ENCODE data around the gene BORCS6. TPM values are rescaled to one million over a fixed set of nuclear protein-coding genes. Genes with fewer than 3 reads are reported as not detected.

The BORCS6 gene
- total and polyA plus RNA-seq, 9 of the 15 experiments (the other 6 are each of a cell fraction or from before 2014, with no cell fraction given): 0.01 to 7.4 (median 2.3) TPM

- TF ChIP-seq HMGXB4 (CRISPR knock-in tag; IDR thresholded peaks at IDR 0.05) (peak; percentile 98), POLR3A (IDR thresholded peaks at IDR 0.05; ENCODE audit: borderline replicate concordance, extremely low read depth, insufficient read depth, insufficient read length) (peak; percentile 87), COPS2 (conservative IDR thresholded peaks at IDR 0.05) (no peak), ZNF232 (CRISPR knock-in tag; IDR thresholded peaks at IDR 0.05) (no peak), SREBF1 (IDR thresholded peaks at IDR 0.05; ENCODE audit: borderline replicate concordance, low read depth, low read length) (0 out of 2 replicates have a peak, but pooled peaks have one; percentile 19), ZNF253 (CRISPR knock-in tag; conservative IDR thresholded peaks at IDR 0.05) (no peak), SOX6 (IDR thresholded peaks at IDR 0.05) (0 out of 2 replicates have a peak, but pooled peaks have one; percentile 34), MECOM (CRISPR knock-in tag; IDR thresholded peaks at IDR 0.05) (peak; percentile 30; the same call in 1 of the 2 replicates), ZNF175 (CRISPR knock-in tag; IDR thresholded peaks at IDR 0.05; ENCODE audit: low read depth) (no peak)
- TF ChIP-seq, protein P1, sequence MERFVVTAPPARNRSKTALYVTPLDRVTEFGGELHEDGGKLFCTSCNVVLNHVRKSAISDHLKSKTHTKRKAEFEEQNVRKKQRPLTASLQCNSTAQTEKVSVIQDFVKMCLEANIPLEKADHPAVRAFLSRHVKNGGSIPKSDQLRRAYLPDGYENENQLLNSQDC (CRISPR knock-in tag; IDR thresholded peaks at IDR 0.05): no peak
- TF ChIP-seq, protein P2, sequence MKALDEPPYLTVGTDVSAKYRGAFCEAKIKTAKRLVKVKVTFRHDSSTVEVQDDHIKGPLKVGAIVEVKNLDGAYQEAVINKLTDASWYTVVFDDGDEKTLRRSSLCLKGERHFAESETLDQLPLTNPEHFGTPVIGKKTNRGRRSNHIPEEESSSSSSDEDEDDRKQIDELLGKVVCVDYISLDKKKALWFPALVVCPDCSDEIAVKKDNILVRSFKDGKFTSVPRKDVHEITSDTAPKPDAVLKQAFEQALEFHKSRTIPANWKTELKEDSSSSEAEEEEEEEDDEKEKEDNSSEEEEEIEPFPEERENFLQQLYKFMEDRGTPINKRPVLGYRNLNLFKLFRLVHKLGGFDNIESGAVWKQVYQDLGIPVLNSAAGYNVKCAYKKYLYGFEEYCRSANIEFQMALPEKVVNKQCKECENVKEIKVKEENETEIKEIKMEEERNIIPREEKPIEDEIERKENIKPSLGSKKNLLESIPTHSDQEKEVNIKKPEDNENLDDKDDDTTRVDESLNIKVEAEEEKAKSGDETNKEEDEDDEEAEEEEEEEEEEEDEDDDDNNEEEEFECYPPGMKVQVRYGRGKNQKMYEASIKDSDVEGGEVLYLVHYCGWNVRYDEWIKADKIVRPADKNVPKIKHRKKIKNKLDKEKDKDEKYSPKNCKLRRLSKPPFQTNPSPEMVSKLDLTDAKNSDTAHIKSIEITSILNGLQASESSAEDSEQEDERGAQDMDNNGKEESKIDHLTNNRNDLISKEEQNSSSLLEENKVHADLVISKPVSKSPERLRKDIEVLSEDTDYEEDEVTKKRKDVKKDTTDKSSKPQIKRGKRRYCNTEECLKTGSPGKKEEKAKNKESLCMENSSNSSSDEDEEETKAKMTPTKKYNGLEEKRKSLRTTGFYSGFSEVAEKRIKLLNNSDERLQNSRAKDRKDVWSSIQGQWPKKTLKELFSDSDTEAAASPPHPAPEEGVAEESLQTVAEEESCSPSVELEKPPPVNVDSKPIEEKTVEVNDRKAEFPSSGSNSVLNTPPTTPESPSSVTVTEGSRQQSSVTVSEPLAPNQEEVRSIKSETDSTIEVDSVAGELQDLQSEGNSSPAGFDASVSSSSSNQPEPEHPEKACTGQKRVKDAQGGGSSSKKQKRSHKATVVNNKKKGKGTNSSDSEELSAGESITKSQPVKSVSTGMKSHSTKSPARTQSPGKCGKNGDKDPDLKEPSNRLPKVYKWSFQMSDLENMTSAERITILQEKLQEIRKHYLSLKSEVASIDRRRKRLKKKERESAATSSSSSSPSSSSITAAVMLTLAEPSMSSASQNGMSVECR (CRISPR knock-in tag; IDR thresholded peaks at IDR 0.05): peak; percentile 75
- TF ChIP-seq, protein P3, sequence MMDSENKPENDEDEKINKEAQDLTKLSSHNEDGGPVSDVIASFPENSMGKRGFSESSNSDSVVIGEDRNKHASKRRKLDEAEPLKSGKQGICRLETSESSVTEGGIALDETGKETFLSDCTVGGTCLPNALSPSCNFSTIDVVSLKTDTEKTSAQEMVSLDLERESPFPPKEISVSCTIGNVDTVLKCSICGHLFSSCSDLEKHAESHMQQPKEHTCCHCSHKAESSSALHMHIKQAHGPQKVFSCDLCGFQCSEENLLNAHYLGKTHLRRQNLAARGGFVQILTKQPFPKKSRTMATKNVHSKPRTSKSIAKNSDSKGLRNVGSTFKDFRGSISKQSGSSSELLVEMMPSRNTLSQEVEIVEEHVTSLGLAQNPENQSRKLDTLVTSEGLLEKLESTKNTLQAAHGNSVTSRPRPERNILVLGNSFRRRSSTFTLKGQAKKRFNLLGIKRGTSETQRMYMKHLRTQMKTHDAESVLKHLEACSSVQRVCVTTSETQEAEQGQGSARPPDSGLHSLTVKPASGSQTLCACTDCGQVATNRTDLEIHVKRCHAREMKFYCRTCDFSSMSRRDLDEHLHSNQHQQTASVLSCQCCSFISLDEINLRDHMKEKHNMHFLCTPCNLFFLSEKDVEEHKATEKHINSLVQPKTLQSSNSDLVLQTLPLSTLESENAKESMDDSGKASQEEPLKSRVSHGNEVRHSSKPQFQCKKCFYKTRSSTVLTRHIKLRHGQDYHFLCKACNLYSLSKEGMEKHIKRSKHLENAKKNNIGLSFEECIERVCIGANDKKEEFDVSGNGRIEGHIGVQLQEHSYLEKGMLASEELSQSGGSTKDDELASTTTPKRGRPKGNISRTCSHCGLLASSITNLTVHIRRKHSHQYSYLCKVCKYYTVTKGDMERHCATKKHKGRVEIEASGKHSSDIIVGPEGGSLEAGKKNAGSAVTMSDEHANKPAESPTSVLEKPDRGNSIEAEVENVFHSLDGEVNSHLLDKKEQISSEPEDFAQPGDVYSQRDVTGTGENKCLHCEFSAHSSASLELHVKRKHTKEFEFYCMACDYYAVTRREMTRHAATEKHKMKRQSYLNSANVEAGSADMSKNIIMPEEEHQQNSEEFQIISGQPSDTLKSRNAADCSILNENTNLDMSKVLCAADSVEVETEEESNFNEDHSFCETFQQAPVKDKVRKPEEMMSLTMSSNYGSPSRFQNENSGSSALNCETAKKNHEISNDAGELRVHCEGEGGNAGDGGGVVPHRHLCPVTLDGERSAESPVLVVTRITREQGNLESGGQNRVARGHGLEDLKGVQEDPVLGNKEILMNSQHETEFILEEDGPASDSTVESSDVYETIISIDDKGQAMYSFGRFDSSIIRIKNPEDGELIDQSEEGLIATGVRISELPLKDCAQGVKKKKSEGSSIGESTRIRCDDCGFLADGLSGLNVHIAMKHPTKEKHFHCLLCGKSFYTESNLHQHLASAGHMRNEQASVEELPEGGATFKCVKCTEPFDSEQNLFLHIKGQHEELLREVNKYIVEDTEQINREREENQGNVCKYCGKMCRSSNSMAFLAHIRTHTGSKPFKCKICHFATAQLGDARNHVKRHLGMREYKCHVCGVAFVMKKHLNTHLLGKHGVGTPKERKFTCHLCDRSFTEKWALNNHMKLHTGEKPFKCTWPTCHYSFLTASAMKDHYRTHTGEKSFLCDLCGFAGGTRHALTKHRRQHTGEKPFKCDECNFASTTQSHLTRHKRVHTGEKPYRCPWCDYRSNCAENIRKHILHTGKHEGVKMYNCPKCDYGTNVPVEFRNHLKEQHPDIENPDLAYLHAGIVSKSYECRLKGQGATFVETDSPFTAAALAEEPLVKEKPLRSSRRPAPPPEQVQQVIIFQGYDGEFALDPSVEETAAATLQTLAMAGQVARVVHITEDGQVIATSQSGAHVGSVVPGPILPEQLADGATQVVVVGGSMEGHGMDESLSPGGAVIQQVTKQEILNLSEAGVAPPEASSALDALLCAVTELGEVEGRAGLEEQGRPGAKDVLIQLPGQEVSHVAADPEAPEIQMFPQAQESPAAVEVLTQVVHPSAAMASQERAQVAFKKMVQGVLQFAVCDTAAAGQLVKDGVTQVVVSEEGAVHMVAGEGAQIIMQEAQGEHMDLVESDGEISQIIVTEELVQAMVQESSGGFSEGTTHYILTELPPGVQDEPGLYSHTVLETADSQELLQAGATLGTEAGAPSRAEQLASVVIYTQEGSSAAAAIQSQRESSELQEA (IDR thresholded peaks at IDR 0.05; ENCODE audit: low read depth): peak; percentile 64
Measured at GRCh38 chr17:8222630-8223355, 32.8 kb upstream of the BORCS6 start (continued).
